Activated naive CD8-positive, alpha-beta T cell treated with anti-CD3 and anti-CD28 coated beads, Interleukin-2, amount 10 ng/mL, durations not matched to agents 7 days and 5 days (primary cell): Measurements from ENCODE around the gene PRDM15. TPM values are rescaled to one million over a fixed set of nuclear protein-coding genes. Genes with fewer than 3 reads are reported as not detected.

Experiments
- ATAC-seq: fragments of 150-1000 bp; cut with Tn5 transposase; one replicate; pipeline ENCODE4 v1.10.0; 2021; ENCODE audit warnings: low read depth, moderate library complexity
- POLR2A ChIA-PET: fragments of 350-600 bp; sonication (Branson Sonifier 250); formaldehyde crosslinking; loops from one replicate; lab custom pipeline; 2021; ENCODE audit warnings: antibody characterized with exemption; lab: Charles Lee
- DNase-seq: peaks from one replicate; pipeline ENCODE4 v3.0.0; 2021
- H3K27ac Mint-ChIP-seq: one replicate; pipeline ENCODE4 v1.8.0; 2022; ENCODE audit warnings: mild to moderate bottlenecking, mixed read lengths
- H3K27me3 Mint-ChIP-seq: one replicate; pipeline ENCODE4 v1.8.0; 2022; ENCODE audit warnings: mild to moderate bottlenecking, moderate library complexity, mixed read lengths
- H3K36me3 Mint-ChIP-seq: one replicate; pipeline ENCODE4 v1.8.0; 2021; ENCODE audit warnings: mild to moderate bottlenecking, mixed read lengths
- H3K4me1 Mint-ChIP-seq: one replicate; pipeline ENCODE4 v1.8.0; 2021; ENCODE audit warnings: mixed read lengths
- H3K4me3 Mint-ChIP-seq: one replicate; pipeline ENCODE4 v1.8.0; 2022; ENCODE audit warnings: mild to moderate bottlenecking, moderate library complexity, mixed read lengths
- H3K9me3 Mint-ChIP-seq: one replicate; pipeline ENCODE4 v1.8.0; 2021; ENCODE audit warnings: mixed read lengths
- total RNA-seq, 2 experiments: library from RNA; stranded (reverse); gene quantifications; one replicate each; pipeline ENCODE4 v1.2.3, GENCODE V29; 2021

Gene PRDM15, protein sequence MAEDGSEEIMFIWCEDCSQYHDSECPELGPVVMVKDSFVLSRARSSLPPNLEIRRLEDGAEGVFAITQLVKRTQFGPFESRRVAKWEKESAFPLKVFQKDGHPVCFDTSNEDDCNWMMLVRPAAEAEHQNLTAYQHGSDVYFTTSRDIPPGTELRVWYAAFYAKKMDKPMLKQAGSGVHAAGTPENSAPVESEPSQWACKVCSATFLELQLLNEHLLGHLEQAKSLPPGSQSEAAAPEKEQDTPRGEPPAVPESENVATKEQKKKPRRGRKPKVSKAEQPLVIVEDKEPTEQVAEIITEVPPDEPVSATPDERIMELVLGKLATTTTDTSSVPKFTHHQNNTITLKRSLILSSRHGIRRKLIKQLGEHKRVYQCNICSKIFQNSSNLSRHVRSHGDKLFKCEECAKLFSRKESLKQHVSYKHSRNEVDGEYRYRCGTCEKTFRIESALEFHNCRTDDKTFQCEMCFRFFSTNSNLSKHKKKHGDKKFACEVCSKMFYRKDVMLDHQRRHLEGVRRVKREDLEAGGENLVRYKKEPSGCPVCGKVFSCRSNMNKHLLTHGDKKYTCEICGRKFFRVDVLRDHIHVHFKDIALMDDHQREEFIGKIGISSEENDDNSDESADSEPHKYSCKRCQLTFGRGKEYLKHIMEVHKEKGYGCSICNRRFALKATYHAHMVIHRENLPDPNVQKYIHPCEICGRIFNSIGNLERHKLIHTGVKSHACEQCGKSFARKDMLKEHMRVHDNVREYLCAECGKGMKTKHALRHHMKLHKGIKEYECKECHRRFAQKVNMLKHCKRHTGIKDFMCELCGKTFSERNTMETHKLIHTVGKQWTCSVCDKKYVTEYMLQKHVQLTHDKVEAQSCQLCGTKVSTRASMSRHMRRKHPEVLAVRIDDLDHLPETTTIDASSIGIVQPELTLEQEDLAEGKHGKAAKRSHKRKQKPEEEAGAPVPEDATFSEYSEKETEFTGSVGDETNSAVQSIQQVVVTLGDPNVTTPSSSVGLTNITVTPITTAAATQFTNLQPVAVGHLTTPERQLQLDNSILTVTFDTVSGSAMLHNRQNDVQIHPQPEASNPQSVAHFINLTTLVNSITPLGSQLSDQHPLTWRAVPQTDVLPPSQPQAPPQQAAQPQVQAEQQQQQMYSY
- total RNA-seq: 10 to 100 TPM; 14.2 to 14.8 TPM

DNA sequence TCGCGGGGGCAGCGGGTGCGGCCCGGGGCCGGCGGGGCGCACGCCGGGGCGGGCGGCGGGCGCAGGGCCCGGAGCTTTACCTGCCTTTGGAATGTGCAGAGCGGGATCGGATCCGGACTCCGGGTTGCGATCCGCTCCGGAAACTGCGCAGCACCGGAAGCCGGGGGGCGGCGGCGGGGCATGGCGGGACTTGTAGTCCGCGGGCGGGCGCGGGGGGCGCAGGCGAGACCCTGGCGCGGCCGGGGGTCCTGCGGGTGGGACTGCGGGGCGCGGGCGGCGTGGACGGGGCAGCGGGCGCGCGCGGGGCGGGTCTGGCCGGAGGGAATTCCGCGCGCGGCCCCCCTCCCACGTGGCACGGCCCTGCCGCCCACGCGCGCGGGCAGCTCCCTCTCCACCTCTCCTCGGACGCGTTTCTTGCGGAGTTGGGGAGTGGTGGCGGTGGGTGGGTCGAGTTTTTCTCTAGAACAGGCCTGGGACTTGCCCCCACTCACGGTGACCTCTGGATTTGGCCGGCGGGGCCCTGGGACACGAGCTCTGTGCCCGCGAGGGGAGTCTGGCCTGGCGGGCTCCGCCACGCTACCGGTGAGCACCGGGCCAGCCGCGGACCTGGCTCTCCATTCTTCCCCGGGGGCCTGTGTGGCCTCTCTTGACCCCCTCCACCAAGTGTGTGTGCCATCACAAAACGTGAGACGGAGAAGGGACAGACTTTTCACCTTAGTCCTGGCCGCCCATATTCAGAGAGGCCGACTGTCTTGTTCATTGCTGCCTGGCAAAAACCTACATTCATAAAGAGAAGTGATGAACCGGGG is at the start of gene PRDM15:
TSS of gene PRDM15 (minus strand) at position 155 of the 809 bp plus-strand sequence. CDS start 18,981 bp downstream, outside the sequence.
- ATAC-seq: peak; percentile 78

DNA sequence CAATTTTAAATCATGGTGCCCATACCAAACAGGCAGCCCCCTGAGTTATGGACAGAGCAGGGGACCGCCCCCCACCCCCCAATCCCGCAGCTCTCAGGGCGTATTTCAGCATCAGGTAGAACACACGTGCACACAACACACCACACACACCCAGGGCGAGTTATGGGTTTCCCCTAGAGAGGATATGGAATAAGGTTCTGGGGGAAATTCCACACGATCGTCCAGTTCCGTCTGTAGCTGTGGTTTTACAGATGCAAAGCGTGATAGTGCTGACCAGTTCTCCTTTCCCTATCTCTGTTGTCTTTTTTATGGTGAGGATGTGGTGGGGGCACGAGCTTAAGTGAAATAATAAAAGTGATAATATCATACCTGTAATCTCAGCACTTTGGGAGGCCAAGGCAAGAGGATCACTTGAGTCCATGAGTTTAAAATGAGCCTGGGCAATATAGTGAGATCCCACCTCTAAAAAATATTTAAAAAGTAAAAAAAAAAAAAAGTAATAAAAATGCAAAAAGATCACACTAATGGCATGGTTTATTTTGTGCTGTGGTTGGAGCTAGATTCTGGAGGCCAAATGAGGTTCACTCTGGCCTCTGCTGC is 49.6 kb upstream of the PRDM15 start:
- Mint-ChIP-seq H3K36me3 (no peaks in the 10 kb centered on the region), H3K9me3 (no peaks in the 10 kb centered on the region), H3K27ac (peak overlapping the region; percentile 46), H3K4me1 (peaks cover 53% of the 10 kb centered on the region), H3K27me3 (peaks cover 9% of the 10 kb centered on the region), H3K4me3 (no peak overlapping the region)
- no peak for DNase-seq
- no peak for ATAC-seq
- POLR2A ChIA-PET: interaction anchor here (0.6 to 0.9 kb wide), 4 partner anchors 11 to 311 kb away, joined by 3 to 4 read pairs (median 3); no protein-coding TSS in a partner anchor

More for the DNA sequence above, at the start of gene PRDM15:
- Mint-ChIP-seq H3K4me3 (peak within 1 kb of the TSS; percentile 91), H3K36me3 (no peaks in the 10 kb centered on the region), H3K9me3 (no peaks in the 10 kb centered on the region), H3K27me3 (no peaks in the 10 kb centered on the region), H3K27ac (peak within 1 kb of the TSS; percentile 95), H3K4me1 (peaks cover 14% of the 10 kb centered on the region)
- peak; percentile 90 for DNase-seq
- POLR2A ChIA-PET: interaction anchor here (0.5 to 3.6 kb wide), 11 partner anchors 10 to 453 kb away, joined by 3 to 26 read pairs (median 6); partner anchors contain the start of genes MX1 and ZBTB21

DNA sequence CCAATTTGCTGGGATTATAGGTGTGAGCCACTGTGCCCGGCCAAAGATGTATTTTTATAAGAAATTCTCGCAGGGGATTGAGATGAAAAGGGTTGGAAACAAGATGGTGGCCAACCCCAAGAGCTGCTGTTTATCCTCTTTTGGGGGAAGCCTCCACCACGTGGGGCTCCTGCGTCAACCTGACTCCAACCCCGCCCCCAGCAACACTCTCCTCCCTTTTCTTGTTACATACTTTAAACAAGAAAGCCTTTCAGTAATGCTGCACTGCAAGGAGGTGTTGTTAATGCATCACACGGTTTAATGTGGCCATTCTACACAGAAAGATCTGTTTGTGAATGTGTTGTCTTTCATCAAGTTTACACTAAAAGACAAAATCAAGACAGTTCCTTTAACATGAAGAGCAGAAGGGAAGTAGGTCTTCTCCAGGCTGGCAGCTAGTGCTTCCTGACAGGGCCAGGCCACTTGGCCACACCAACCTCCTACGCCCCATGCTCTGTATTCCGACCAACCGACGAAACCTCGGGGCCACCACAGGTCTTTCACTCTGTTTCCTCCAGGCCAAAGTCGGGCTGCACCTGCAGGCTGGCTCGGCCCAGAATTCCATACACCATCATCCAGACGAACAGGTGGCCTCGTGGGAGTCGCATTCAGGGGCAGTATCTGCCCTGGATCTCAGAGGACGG is 48.7 kb upstream of the PRDM15 start:
- peaks cover 53% of the 10 kb centered on the region for H3K4me1 Mint-ChIP-seq
- POLR2A ChIA-PET: interaction anchor here (1.3 to 3.0 kb wide), 2 partner anchors 28 to 29 kb away, joined by 4 to 12 read pairs; no protein-coding TSS in a partner anchor
- DNase-seq (no peak), ATAC-seq (peak; percentile 24)
- peak overlapping the region; percentile 3 for H3K4me3 Mint-ChIP-seq
- no peaks in the 10 kb centered on the region for H3K36me3 Mint-ChIP-seq
- peaks cover under 1% of the 10 kb centered on the region for H3K27me3 Mint-ChIP-seq
- H3K27ac Mint-ChIP-seq: peak overlapping the region; percentile 56
- no peaks in the 10 kb centered on the region for H3K9me3 Mint-ChIP-seq

DNA sequence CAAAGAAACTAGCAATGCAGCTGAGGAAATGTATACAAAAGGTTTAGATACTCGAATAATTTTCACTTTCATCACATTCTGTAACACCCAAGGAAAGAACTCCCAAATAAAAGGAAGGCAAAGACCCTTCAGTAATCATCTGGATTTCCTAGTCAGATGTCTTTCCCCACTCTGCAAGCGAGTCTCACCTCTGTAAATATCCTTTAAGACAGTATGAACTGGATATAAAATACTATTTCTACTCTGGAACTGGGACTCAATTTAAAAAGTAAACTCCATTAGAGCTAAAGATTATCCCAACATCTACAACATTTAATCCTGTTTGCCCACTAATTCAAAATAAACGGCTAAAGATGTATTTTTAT is 47.6 kb upstream of the PRDM15 start:
- peak; percentile 13 for ATAC-seq
- peaks cover under 1% of the 10 kb centered on the region for H3K36me3 Mint-ChIP-seq

DNA sequence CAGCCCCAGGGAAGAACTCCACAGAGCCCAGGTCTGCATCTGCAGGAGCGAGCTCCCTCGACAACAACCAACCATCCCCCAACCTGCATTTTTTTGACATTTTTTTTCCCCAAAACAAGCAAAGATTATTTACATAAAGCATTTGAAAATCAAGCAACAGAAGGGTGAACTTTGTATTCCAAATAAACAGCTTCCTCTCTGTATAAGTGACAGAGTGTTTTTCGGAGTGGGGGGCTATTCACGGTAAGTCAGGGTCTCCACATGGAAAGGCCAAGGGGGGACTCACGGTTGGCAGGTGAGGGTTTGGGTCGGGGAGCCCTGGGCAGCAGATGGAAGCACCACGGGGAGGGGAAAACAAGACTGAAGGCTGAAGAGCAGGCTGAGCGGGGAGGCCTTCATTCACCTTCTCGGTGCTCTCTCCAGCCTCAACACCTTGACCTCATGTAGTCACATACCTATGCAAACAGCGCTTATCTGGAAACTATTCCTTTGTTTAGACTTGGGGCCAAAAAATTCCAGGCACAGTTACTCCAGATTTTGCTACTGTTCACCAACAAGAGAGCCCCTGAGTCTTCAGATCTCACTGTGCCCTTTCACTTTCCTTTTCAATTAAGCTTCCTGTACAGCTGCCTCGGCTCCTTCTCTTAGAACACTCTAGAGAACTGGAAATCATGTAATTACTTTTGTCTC is 47.1 kb upstream of the PRDM15 start:
- Mint-ChIP-seq H3K9me3 (no peaks in the 10 kb centered on the region), H3K36me3 (peaks cover 3% of the 10 kb centered on the region), H3K4me3 (peak overlapping the region; percentile 92), H3K4me1 (peaks cover 50% of the 10 kb centered on the region), H3K27me3 (no peaks in the 10 kb centered on the region), H3K27ac (peak overlapping the region; percentile 97)
- ATAC-seq (peak; percentile 87), DNase-seq (peak; percentile 52)
- POLR2A ChIA-PET: interaction anchor here (0.7 to 3.0 kb wide), 6 partner anchors 27 to 181 kb away, joined by 3 to 22 read pairs (median 6); partner anchors contain the start of gene PRDM15

More for the DNA sequence above, 47.6 kb upstream of the PRDM15 start:
- POLR2A ChIA-PET: interaction anchor here (1.3 to 3.0 kb wide), 5 partner anchors 27 to 181 kb away, joined by 4 to 22 read pairs (median 9); partner anchors contain the start of gene PRDM15
- H3K4me1 Mint-ChIP-seq: peaks cover 50% of the 10 kb centered on the region
- H3K9me3 Mint-ChIP-seq: no peaks in the 10 kb centered on the region
- peak overlapping the region; percentile 97 for H3K27ac Mint-ChIP-seq
- no peak for DNase-seq
- no peaks in the 10 kb centered on the region for H3K27me3 Mint-ChIP-seq
- peak overlapping the region; percentile 92 for H3K4me3 Mint-ChIP-seq

DNA sequence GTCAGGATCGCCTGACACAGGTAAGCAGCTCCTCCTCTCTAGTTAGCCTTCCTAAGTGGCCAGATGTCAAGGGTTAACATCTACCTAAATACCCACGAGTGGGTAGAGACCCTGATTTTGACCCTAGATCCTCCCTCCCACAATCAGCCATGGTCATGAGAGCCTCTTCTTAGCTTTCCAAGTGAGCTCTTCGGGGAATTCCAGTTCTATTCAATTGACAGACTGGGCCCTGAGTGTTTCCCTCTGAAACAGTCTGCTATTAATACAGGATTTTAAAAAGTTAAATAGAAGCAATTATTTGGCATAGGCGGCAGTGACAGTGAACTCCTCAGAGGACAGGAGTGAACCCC is 46.6 kb upstream of the PRDM15 start:
- no peak for DNase-seq
- H3K4me1 Mint-ChIP-seq: peaks cover 50% of the 10 kb centered on the region
- H3K36me3 Mint-ChIP-seq: peaks cover 3% of the 10 kb centered on the region
- peak overlapping the region; percentile 97 for H3K27ac Mint-ChIP-seq
- no peaks in the 10 kb centered on the region for H3K9me3 Mint-ChIP-seq
- H3K27me3 Mint-ChIP-seq: no peaks in the 10 kb centered on the region
- no peak for ATAC-seq
- peak overlapping the region; percentile 92 for H3K4me3 Mint-ChIP-seq
- POLR2A ChIA-PET: interaction anchor here (0.7 to 3.0 kb wide), 4 partner anchors 26 to 138 kb away, joined by 3 to 22 read pairs (median 10); partner anchors contain the start of gene PRDM15

DNA sequence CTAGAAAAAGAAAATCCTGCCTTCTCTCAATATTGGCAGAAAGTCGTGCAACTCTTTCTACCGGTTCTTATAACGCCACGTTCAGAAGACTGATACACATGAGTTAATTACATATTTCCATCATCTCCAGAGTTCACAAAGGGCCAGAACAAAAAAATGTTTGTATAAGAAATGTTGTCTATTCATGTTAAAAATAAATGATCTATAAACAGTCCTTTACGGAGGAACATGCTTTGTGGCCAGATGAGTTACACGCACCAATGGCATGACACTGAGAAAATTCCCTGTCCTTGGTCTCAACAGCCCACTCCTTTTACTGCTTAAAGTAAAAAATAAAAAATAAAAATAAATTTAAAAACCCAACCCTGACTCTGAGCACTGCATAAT is 45.2 kb upstream of the PRDM15 start:
- peak overlapping the region; percentile 18 for H3K4me3 Mint-ChIP-seq

DNA sequence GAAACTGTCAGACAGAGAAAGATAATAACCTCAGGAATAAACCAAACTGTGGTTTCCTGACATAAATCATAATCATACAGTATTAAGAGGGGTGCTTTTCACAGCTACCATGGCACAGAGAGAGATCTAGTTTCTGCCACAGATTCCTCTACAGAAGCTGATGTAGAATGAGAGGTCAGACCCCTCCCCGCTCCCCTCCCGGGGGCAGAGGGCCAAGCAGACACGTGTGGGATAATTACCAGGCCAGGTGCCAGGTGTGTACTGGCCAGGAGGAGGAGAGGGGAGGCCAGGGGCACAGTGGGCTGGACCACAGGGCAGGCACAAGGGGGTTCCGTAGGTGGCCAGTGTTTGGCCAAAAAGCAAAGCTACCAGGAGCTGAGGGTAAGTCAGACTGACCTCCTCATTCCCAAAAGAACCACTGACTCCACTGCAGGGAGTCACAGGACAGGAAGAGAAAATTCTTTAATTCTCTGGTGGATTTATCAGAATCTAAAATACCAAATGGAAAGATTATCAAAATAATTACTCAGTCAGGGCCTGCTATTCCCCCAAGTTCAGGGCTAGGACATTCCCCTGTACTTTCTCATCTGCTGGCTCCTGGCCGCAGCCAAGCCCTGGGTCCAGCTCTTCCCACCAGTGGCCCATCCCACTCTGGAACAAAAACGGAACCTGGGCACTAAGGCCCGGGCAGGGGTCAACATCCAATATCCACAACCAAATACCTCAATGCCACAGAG is 44.7 kb upstream of the PRDM15 start:
- POLR2A ChIA-PET: interaction anchor here (1.0 to 1.7 kb wide), 4 partner anchors 24 to 46 kb away, joined by 5 to 7 read pairs (median 6); partner anchors contain the start of gene PRDM15
- peaks cover 3% of the 10 kb centered on the region for H3K36me3 Mint-ChIP-seq
- peaks cover 46% of the 10 kb centered on the region for H3K4me1 Mint-ChIP-seq
- DNase-seq (no peak), ATAC-seq (peak; percentile 43)
- H3K4me3 Mint-ChIP-seq: peak overlapping the region; percentile 69
- H3K9me3 Mint-ChIP-seq: no peaks in the 10 kb centered on the region
- peak overlapping the region; percentile 71 for H3K27ac Mint-ChIP-seq
- H3K27me3 Mint-ChIP-seq: no peaks in the 10 kb centered on the region

More for the DNA sequence above, 45.2 kb upstream of the PRDM15 start:
- ATAC-seq (no peak), DNase-seq (no peak)
- Mint-ChIP-seq H3K9me3 (no peaks in the 10 kb centered on the region), H3K36me3 (peaks cover 3% of the 10 kb centered on the region), H3K27me3 (no peaks in the 10 kb centered on the region), H3K27ac (no peak overlapping the region), H3K4me1 (peaks cover 46% of the 10 kb centered on the region)
- POLR2A ChIA-PET: interaction anchor here (0.8 to 1.7 kb wide), 4 partner anchors 25 to 47 kb away, joined by 3 to 7 read pairs (median 6); partner anchors contain the start of gene PRDM15

DNA sequence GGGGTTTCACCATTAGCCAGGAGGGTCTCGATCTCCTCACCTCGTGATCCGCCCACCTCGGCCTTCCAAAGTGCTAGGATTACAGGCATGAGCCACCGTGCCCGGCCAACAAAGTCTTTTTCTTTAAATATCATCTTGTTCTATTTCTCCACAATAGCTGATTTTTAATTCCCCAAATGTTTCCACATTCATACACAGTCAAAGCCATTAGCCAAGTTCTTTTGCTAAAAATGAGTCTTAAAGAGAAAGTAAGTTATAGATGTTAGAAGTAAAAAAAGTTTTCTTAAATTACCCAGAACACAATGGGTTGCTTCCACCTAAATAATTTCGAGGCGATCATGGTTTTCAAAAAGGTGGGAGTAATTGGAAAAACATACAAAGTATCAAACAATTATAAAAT is 44.0 kb upstream of the PRDM15 start:
- DNase-seq (no peak), ATAC-seq (no peak)
- Mint-ChIP-seq H3K9me3 (no peaks in the 10 kb centered on the region), H3K27ac (no peak overlapping the region), H3K4me3 (peak overlapping the region; percentile 69), H3K4me1 (peaks cover 40% of the 10 kb centered on the region), H3K27me3 (no peaks in the 10 kb centered on the region), H3K36me3 (peaks cover 3% of the 10 kb centered on the region)
- POLR2A ChIA-PET: interaction anchor here (1.0 to 1.7 kb wide), 5 partner anchors 12 to 45 kb away, joined by 3 to 7 read pairs (median 6); partner anchors contain the start of gene PRDM15

DNA sequence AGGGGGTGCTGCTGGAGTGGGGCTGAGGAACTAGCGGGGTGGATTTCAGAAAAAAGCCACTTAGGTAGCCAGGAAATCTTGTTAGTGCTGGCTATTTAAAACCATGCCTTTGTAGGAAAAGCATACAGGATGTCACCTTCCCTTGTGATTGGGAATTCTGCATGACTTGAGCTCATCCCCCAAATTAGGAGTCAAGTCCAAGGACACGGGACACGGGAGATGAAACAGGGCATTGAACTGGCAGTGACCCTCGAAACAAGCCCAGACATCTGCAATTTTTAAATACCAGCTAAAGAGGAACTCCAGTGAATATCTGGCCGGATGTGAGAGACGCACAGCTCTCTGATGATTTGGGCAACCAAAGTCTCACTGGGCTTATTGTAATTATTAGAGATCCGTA is 41.9 kb upstream of the PRDM15 start:
- Mint-ChIP-seq H3K4me3 (no peak overlapping the region), H3K9me3 (no peaks in the 10 kb centered on the region), H3K36me3 (peaks cover 3% of the 10 kb centered on the region), H3K27ac (no peak overlapping the region), H3K27me3 (no peaks in the 10 kb centered on the region), H3K4me1 (peaks cover 25% of the 10 kb centered on the region)
- ATAC-seq (no peak), DNase-seq (no peak)
- POLR2A ChIA-PET: no interaction called here
